Mucosa of descending colon (tissue), 3 donors: ENCODE data around the gene SFMBT2. TPM values are rescaled to one million over a fixed set of nuclear protein-coding genes. Genes with fewer than 3 reads are reported as not detected.
A peak's percentile ranks its signal among the peaks of the same experiment; 100 is the strongest.

ENCODE experiments used
- ATAC-seq: fragments of 200-7000 bp; cut with Tn5 transposase; one replicate; pipeline ENCODE4 v1.9.1; 2020; ENCODE audit warnings: mild to moderate bottlenecking, moderate library complexity
- DNase-seq, 3 donors: peaks; one replicate each; pipeline ENCODE4 v3.0.0-alpha.2; 2020
- H3K36me3 ChIP-seq: fragments of 200-600 bp; one replicate; pipeline ENCODE4 v1.8.0; 2021; ENCODE audit warnings: low read depth, mild to moderate bottlenecking
- H3K4me1 ChIP-seq: fragments of 200-600 bp; one replicate; pipeline ENCODE4 v1.8.0; 2021; ENCODE audit warnings: low read depth, mild to moderate bottlenecking
- H3K4me3 ChIP-seq: fragments of 200-600 bp; one replicate; pipeline ENCODE4 v1.8.0; 2021; ENCODE audit warnings: mild to moderate bottlenecking
- H3K9me3 ChIP-seq: fragments of 200-600 bp; one replicate; pipeline ENCODE4 v1.8.0; 2021; ENCODE audit warnings: mild to moderate bottlenecking
- CTCF ChIP-seq: fragments of 200-600 bp; IDR thresholded peaks from one replicate; pipeline ENCODE4 v1.8.0; 2022; ENCODE audit warnings: antibody characterized with exemption, mild to moderate bottlenecking
- intact Hi-C, 2 donors: fragments of 100-400 bp; cut with DNase I in 1 of 2; cut with micrococcal nuclease in 1 of 2; formaldehyde crosslinking; loops; one replicate each; pipeline versions ENCODE4 v1.11.0 to v1.11.1; 2022; cut with DNase I, micrococcal nuclease
- total RNA-seq, 3 donors: library from RNA; stranded (reverse); fragmentation: NEBNext Ultra II Directional in 2 of 3; extraction: Animal tissue kit (Norgen Biotek cat#: 25700) in 2 of 3; gene quantifications; one replicate each; pipeline versions ENCODE4 v1.2.1 to v1.2.4, GENCODE V29; 2021 to 2023
- donor health status: DM: no; HTN: no; CAD: no; lungs with moderate emphysema.
- donor health status: DM: no; HTN: no; CAD: no.
- donor health status: DM: no; HTN: yes; CAD: no.

SFMBT2 gene
- total RNA-seq, 3 donors from 2014 or later = 3.9 to 8.8 (median 5.7) TPM

GRCh38 chr10:7248148-7248547 is 162.7 kb downstream of the SFMBT2 start:
- Histone ChIP-seq H3K36me3 (no peaks in the 10 kb centered on the region), H3K9me3 (no peaks in the 10 kb centered on the region), H3K4me3 (no peak overlapping the region), H3K4me1 (no peaks in the 10 kb centered on the region)
- no peak for DNase-seq
- intact Hi-C loops = no loop called here
- no peak for ATAC-seq
- TF ChIP-seq CTCF = no peak

- Histone ChIP-seq H3K4me1 (no peaks in the 10 kb centered on the region), H3K9me3 (no peaks in the 10 kb centered on the region), H3K36me3 (no peaks in the 10 kb centered on the region), H3K4me3 (no peak overlapping the region)
- no peak for TF ChIP-seq CTCF
- DNase-seq = no peak
- no peak for ATAC-seq
- intact Hi-C loops = no loop called here
Observed at GRCh38 chr10:7245505-7245904, 165.3 kb downstream of the SFMBT2 start.

- Histone ChIP-seq H3K4me1 (no peaks in the 10 kb centered on the region), H3K36me3 (no peaks in the 10 kb centered on the region), H3K9me3 (no peaks in the 10 kb centered on the region), H3K4me3 (no peak overlapping the region)
- intact Hi-C loops = no loop called here
- no peak for DNase-seq
- no peak for TF ChIP-seq CTCF
- ATAC-seq = peak; percentile 23
Observed at GRCh38 chr10:7243873-7244272, 167.0 kb downstream of the SFMBT2 start.

- TF ChIP-seq CTCF = no peak
- intact Hi-C loops = no loop called here
- Histone ChIP-seq H3K9me3 (no peaks in the 10 kb centered on the region), H3K4me3 (no peak overlapping the region), H3K36me3 (no peaks in the 10 kb centered on the region), H3K4me1 (no peaks in the 10 kb centered on the region)
- ATAC-seq (no peak), DNase-seq (no peak)
Observed at GRCh38 chr10:7243139-7243538, 167.7 kb downstream of the SFMBT2 start.

GRCh38 chr10:7239312-7239985 is 171.4 kb downstream of the SFMBT2 start:
- DNase-seq = no peak
- no peak overlapping the region for H3K4me3 ChIP-seq
- intact Hi-C loops = no loop called here
- no peaks in the 10 kb centered on the region for H3K9me3 ChIP-seq
- H3K4me1 ChIP-seq = no peaks in the 10 kb centered on the region
- ATAC-seq = no peak
- no peak for TF ChIP-seq CTCF
- H3K36me3 ChIP-seq = no peaks in the 10 kb centered on the region

GRCh38 chr10:7235376-7235775 is 175.5 kb downstream of the SFMBT2 start:
- TF ChIP-seq CTCF = no peak
- Histone ChIP-seq H3K4me3 (no peak overlapping the region), H3K9me3 (no peaks in the 10 kb centered on the region), H3K4me1 (no peaks in the 10 kb centered on the region), H3K36me3 (no peaks in the 10 kb centered on the region)
- no peak for ATAC-seq
- intact Hi-C loops = no loop called here
- no peak for DNase-seq
